H9 (cell line): Measurements from ENCODE around the gene FBXO2. TPM values are rescaled to one million over a fixed set of nuclear protein-coding genes. Genes with fewer than 3 reads are reported as not detected.

ENCODE experiments used
- DNase-seq: peaks from one replicate; pipeline ENCODE4 v3.0.0-alpha.2; 2017
- H2AFZ ChIP-seq: one replicate; pipeline ENCODE4 v1.6.1; 2013; ENCODE audit warnings: mild to moderate bottlenecking, low read length, control low read depth, moderate library complexity
- H2AK5ac ChIP-seq: 2 replicates; pipeline ENCODE4 v1.6.1; 2013; ENCODE audit warnings: low read length, control low read depth, mixed read lengths; ENCODE audit not compliant: insufficient read length
- H2BK120ac ChIP-seq: one replicate; pipeline ENCODE4 v1.6.1; 2013; ENCODE audit warnings: low read depth, mild to moderate bottlenecking, low read length, control low read depth, inconsistent platforms; ENCODE audit not compliant: poor library complexity, severe bottlenecking
- H2BK12ac ChIP-seq: 2 replicates; pipeline ENCODE4 v1.6.1; 2013; ENCODE audit warnings: low read length, control low read depth, mixed read lengths, low read depth; ENCODE audit not compliant: insufficient read length
- H2BK15ac ChIP-seq: 2 replicates; pipeline ENCODE4 v1.6.1; 2013; ENCODE audit warnings: low read depth, low read length, control low read depth
- H2BK20ac ChIP-seq: one replicate; pipeline ENCODE4 v1.6.1; 2013; ENCODE audit warnings: low read depth, mild to moderate bottlenecking, low read length, control low read depth, inconsistent platforms; ENCODE audit not compliant: poor library complexity, severe bottlenecking
- H2BK5ac ChIP-seq: 2 replicates; pipeline ENCODE4 v1.6.1; 2013; ENCODE audit warnings: low read length, control low read depth, mixed read lengths; ENCODE audit not compliant: insufficient read length
- H3K14ac ChIP-seq: 2 replicates; pipeline ENCODE4 v1.6.1; 2013; ENCODE audit warnings: low read length, control low read depth; ENCODE audit not compliant: insufficient read depth
- H3K18ac ChIP-seq: 2 replicates; pipeline ENCODE4 v1.6.1; 2013; ENCODE audit warnings: low read depth, mild to moderate bottlenecking, mixed read lengths, low read length, control low read depth; ENCODE audit not compliant: insufficient read length
- H3K23ac ChIP-seq: 2 replicates; pipeline ENCODE4 v1.6.1; 2013; ENCODE audit warnings: low read length, control low read depth, mixed read lengths, low read depth; ENCODE audit not compliant: insufficient read length
- H3K23me2 ChIP-seq: 2 replicates; pipeline ENCODE4 v1.6.1; 2013; ENCODE audit warnings: low read depth, mild to moderate bottlenecking, mixed read lengths, low read length, control low read depth; ENCODE audit not compliant: insufficient read length, poor library complexity, severe bottlenecking
- H3K27ac ChIP-seq: 2 replicates; pipeline ENCODE4 v1.5.1; 2013; ENCODE audit warnings: low read length, control low read depth, mixed read lengths, low read depth; ENCODE audit not compliant: insufficient read length
- H3K27me3 ChIP-seq: 2 replicates; pipeline ENCODE4 v1.6.1; 2013; ENCODE audit warnings: low read length, control low read depth, inconsistent platforms; ENCODE audit not compliant: insufficient read depth
- H3K4ac ChIP-seq: 2 replicates; pipeline ENCODE4 v1.6.1; 2013; ENCODE audit warnings: low read depth, mild to moderate bottlenecking, control low read depth, inconsistent platforms, low read length, moderate library complexity
- H3K4me1 ChIP-seq: 2 replicates; pipeline ENCODE4 v1.6.1; 2013; ENCODE audit warnings: low read length, control low read depth, inconsistent platforms; ENCODE audit not compliant: insufficient read depth
- H3K4me2 ChIP-seq: 2 replicates; pipeline ENCODE4 v1.6.1; 2013; ENCODE audit warnings: low read length, control low read depth, mixed read lengths; ENCODE audit not compliant: insufficient read length, insufficient read depth
- H3K56ac ChIP-seq: 2 replicates; pipeline ENCODE4 v1.6.1; 2013; ENCODE audit warnings: low read depth, mild to moderate bottlenecking, mixed read lengths, low read length, control low read depth; ENCODE audit not compliant: insufficient read length
- H3K79me1 ChIP-seq: 2 replicates; pipeline ENCODE4 v1.6.1; 2013; ENCODE audit warnings: low read depth, mild to moderate bottlenecking, moderate library complexity, low read length, control low read depth, inconsistent platforms; ENCODE audit not compliant: insufficient read depth, poor library complexity, severe bottlenecking
- H3K79me2 ChIP-seq: 2 replicates; pipeline ENCODE4 v1.6.1; 2013; ENCODE audit warnings: low read length, control low read depth, inconsistent platforms; ENCODE audit not compliant: insufficient read depth
- H3K9ac ChIP-seq: 2 replicates; pipeline ENCODE4 v1.6.1; 2013; ENCODE audit warnings: low read length, control low read depth, mixed read lengths; ENCODE audit not compliant: insufficient read length; ENCODE audit errors: extremely low read depth
- H3K9me3 ChIP-seq: one replicate; pipeline ENCODE4 v1.6.1; 2013; ENCODE audit warnings: low read depth, low read length, inconsistent platforms; ENCODE audit not compliant: control insufficient read depth
- H3T11ph ChIP-seq: one replicate; pipeline ENCODE4 v1.6.1; 2013; ENCODE audit warnings: mild to moderate bottlenecking, low read length, control low read depth, inconsistent platforms
- H4K20me1 ChIP-seq: one replicate; pipeline ENCODE4 v1.6.1; 2013; ENCODE audit not compliant: control insufficient read depth, insufficient read length, insufficient read depth
- H4K5ac ChIP-seq: 2 replicates; pipeline ENCODE4 v1.6.1; 2013; ENCODE audit warnings: low read depth, mild to moderate bottlenecking, mixed read lengths, low read length, control low read depth; ENCODE audit not compliant: insufficient read length
- H4K8ac ChIP-seq: replicated peaks from 2 replicates; pipeline ENCODE4 v1.6.1; 2013; ENCODE audit warnings: low read length, control low read depth, mixed read lengths, low read depth; ENCODE audit not compliant: insufficient read length
- H4K91ac ChIP-seq: 2 replicates; pipeline ENCODE4 v1.6.1; 2013; ENCODE audit warnings: low read depth, mild to moderate bottlenecking, moderate library complexity, mixed read lengths, low read length, control low read depth; ENCODE audit not compliant: insufficient read length
- H3K27ac Mint-ChIP-seq, 3 experiments: 2 replicates in 2 of 3; 3 replicates in 1 of 3; pipeline ENCODE4 v1.8.0; 2020 to 2021; ENCODE audit warnings: mixed read lengths in 3 of 3, mild to moderate bottlenecking in 1 of 3, moderate library complexity in 1 of 3
- H3K27me3 Mint-ChIP-seq: 2 replicates; pipeline ENCODE4 v1.8.0; 2021; ENCODE audit warnings: low read depth, mild to moderate bottlenecking, moderate library complexity, mixed read lengths
- H3K36me3 Mint-ChIP-seq, 3 experiments: 2 replicates in 2 of 3; 3 replicates in 1 of 3; pipeline ENCODE4 v1.8.0; 2020 to 2021; ENCODE audit warnings: low read depth in 3 of 3, mixed read lengths in 3 of 3; ENCODE audit not compliant: insufficient read depth in 1 of 3
- H3K4me1 Mint-ChIP-seq, 2 experiments: 2 replicates each; pipeline ENCODE4 v1.8.0; 2020; ENCODE audit warnings: mixed read lengths in 2 of 2
- H3K4me3 Mint-ChIP-seq, 2 experiments: 2 replicates in 1 of 2; 3 replicates in 1 of 2; pipeline ENCODE4 v1.8.0; 2020 to 2021; ENCODE audit warnings: mild to moderate bottlenecking in 2 of 2, mixed read lengths in 2 of 2, moderate library complexity in 1 of 2
- H3K9me3 Mint-ChIP-seq, 2 experiments: 2 replicates in 1 of 2; 3 replicates in 1 of 2; pipeline ENCODE4 v1.8.0; 2020; ENCODE audit warnings: mild to moderate bottlenecking in 2 of 2, mixed read lengths in 2 of 2, moderate library complexity in 1 of 2
- WGBS: extraction: QIAGEN DNeasy Blood & Tissue Kit; methylation state at CpG from one replicate; pipeline ENCODE4 v1.1.7; 2013; ENCODE audit warnings: missing lambda C conversion rate, low lambda C conversion rate, mixed read lengths; ENCODE audit not compliant: insufficient read length; ENCODE audit errors: extremely low coverage; 5-methylcytosine and 5-hydroxymethylcytosine counted together
- total RNA-seq: library from RNA; stranded (reverse); gene quantifications from 2 replicates; pipeline ENCODE4 v1.2.1, GENCODE V29; 2021
- TF ChIP-seq, protein P1 (sequence below): fragments of 200-600 bp; sonication (generic); conservative IDR thresholded peaks from 3 replicates; pipeline ENCODE4 v1.8.0; 2021; ENCODE audit warnings: antibody characterized with exemption, mild to moderate bottlenecking

The FBXO2 gene
- total RNA-seq, 1 experiment from 2014 or later = 28.9 TPM

DNA sequence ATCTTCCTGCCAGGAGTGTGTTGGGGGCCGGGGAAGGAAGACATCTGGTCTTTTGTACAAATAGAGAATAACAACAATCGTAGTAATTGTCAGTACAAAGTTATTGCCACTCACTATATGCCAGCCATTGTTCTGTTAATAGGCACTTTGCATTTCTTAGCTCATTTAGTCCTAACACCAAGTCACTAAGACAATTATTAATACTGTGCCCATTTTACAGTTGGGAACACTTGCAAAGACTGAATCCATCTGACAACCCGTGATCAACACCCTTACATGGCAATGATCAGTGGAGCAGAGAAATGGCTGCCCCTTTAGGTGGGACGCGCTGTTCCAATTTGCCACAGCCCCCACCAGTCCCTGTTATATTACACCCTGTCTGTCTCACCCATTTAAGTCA is 33.3 kb downstream of the FBXO2 start:
- no peaks in the 10 kb centered on the region for H3K9me3 ChIP-seq
- peaks cover 0 to 2% (median 0%) of the 10 kb centered on the region in 3 experiments; a peak in 2 of 7 replicates for H3K36me3 Mint-ChIP-seq
- no peak overlapping the region for H3K14ac ChIP-seq
- H4K5ac ChIP-seq = no peak overlapping the region
- no peaks in the 10 kb centered on the region for H3K27me3 ChIP-seq
- H3K9me3 Mint-ChIP-seq = no peaks in the 10 kb centered on the region; a peak in 1 of 5 replicates
- no peaks in the 10 kb centered on the region for H3K79me2 ChIP-seq
- no peak overlapping the region for H4K91ac ChIP-seq
- H3T11ph ChIP-seq = no peak overlapping the region
- H3K56ac ChIP-seq = no peak overlapping the region
- H4K8ac ChIP-seq = no peak overlapping the region
- no peak overlapping the region for H3K23ac ChIP-seq
- H3K4me3 Mint-ChIP-seq = no peak overlapping the region
- H3K27ac ChIP-seq = no peak overlapping the region
- no peak for DNase-seq
- no peak overlapping the region for H2BK20ac ChIP-seq
- H2AFZ ChIP-seq = no peak overlapping the region
- H3K79me1 ChIP-seq = no peaks in the 10 kb centered on the region
- H3K27me3 Mint-ChIP-seq = peaks cover 7% of the 10 kb centered on the region
- no peak overlapping the region for H2BK5ac ChIP-seq
- H4K20me1 ChIP-seq = no peaks in the 10 kb centered on the region
- H2AK5ac ChIP-seq = no peak overlapping the region
- no peak overlapping the region for H2BK120ac ChIP-seq
- no peaks in the 10 kb centered on the region for H3K23me2 ChIP-seq
- no peak overlapping the region for H3K18ac ChIP-seq
- no peak overlapping the region for H2BK15ac ChIP-seq
- TF ChIP-seq, protein P1, sequence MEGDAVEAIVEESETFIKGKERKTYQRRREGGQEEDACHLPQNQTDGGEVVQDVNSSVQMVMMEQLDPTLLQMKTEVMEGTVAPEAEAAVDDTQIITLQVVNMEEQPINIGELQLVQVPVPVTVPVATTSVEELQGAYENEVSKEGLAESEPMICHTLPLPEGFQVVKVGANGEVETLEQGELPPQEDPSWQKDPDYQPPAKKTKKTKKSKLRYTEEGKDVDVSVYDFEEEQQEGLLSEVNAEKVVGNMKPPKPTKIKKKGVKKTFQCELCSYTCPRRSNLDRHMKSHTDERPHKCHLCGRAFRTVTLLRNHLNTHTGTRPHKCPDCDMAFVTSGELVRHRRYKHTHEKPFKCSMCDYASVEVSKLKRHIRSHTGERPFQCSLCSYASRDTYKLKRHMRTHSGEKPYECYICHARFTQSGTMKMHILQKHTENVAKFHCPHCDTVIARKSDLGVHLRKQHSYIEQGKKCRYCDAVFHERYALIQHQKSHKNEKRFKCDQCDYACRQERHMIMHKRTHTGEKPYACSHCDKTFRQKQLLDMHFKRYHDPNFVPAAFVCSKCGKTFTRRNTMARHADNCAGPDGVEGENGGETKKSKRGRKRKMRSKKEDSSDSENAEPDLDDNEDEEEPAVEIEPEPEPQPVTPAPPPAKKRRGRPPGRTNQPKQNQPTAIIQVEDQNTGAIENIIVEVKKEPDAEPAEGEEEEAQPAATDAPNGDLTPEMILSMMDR = no peak
- H3K4me1 Mint-ChIP-seq = peaks cover 4 to 11% of the 10 kb centered on the region in 2 experiments
- no peaks in the 10 kb centered on the region for H3K4me1 ChIP-seq
- no peak overlapping the region for H3K4ac ChIP-seq
- H3K9ac ChIP-seq = no peak overlapping the region
- no CpG with 5 or more reads among the region's 5 CpGs for WGBS
- 0 out of 7 replicates have a peak overlapping the region, but pooled peaks of 1 of the 3 experiments have one; percentile 6 for H3K27ac Mint-ChIP-seq
- H2BK12ac ChIP-seq = no peak overlapping the region
- H3K4me2 ChIP-seq = no peak overlapping the region
